Gastrocnemius medialis (tissue), 4 donors: Measurements from ENCODE around the gene SKIDA1. TPM values are rescaled to one million over a fixed set of nuclear protein-coding genes. Genes with fewer than 3 reads are reported as not detected.

Source experiments
- ATAC-seq, 2 donors: fragments of 150-250 bp; one replicate each; pipeline ENCODE4 v1.9.1; 2016
- DNase-seq, 2 donors: peaks; one replicate each; pipeline ENCODE4 v3.0.0-alpha.2; 2019
- H3K27ac ChIP-seq, 4 donors: fragments of 200-600 bp; sonication (generic); 1 replicate in 1 of 4; 2 replicates in 3 of 4; pipeline ENCODE4 v1.5.1; 2016 to 2018; ENCODE audit warnings: mild to moderate bottlenecking in 2 of 4, moderate library complexity in 1 of 4
- H3K27me3 ChIP-seq, 3 donors: fragments of 200-600 bp; sonication (generic) in 2 of 3; 1 replicate in 1 of 3; 2 replicates in 2 of 3; pipeline versions ENCODE4 v1.5.1 to v1.6.0; 2016 to 2019; ENCODE audit warnings: mild to moderate bottlenecking in 1 of 3, moderate library complexity in 1 of 3
- H3K36me3 ChIP-seq, 2 donors: fragments of 200-600 bp; sonication (generic) in 1 of 2; one replicate each; pipeline ENCODE4 v1.5.1; 2017 to 2018
- H3K4me1 ChIP-seq, 2 donors: fragments of 200-600 bp; sonication (generic) in 1 of 2; one replicate each; pipeline ENCODE4 v1.5.1; 2016 to 2017; ENCODE audit warnings: mild to moderate bottlenecking in 2 of 2
- H3K4me3 ChIP-seq, 4 donors: fragments of 200-600 bp; sonication (generic) in 3 of 4; 1 replicate in 1 of 4; 2 replicates in 3 of 4; pipeline ENCODE4 v1.5.1; 2016 to 2019; ENCODE audit warnings: mild to moderate bottlenecking in 2 of 4
- H3K9me3 ChIP-seq, 3 donors: fragments of 200-600 bp; sonication (generic) in 2 of 3; 1 replicate in 1 of 3; 2 replicates in 2 of 3; pipeline ENCODE4 v1.5.1; 2016 to 2019
- CTCF ChIP-seq, 5 experiments: fragments of 450-650 bp in 3 of 5; fragments of 200-600 bp in 2 of 5; sonication (generic) in 2 of 5; IDR thresholded peaks in 4 of 5; conservative IDR thresholded peaks in 1 of 5; 1 replicate in 4 of 5; 2 replicates in 1 of 5; pipeline ENCODE4 v1.5.1; 2016 to 2019; ENCODE audit warnings: antibody characterized with exemption in 5 of 5, mild to moderate bottlenecking in 3 of 5, moderate library complexity in 3 of 5
- POLR2A ChIP-seq, 2 donors: fragments of 450-650 bp; IDR thresholded peaks; one replicate each; pipeline ENCODE4 v1.6.1; 2017; ENCODE audit warnings: antibody characterized with exemption in 2 of 2, mild to moderate bottlenecking in 2 of 2, moderate library complexity in 2 of 2
- in situ Hi-C, 4 donors: fragments of 200-750 bp; cut with MboI; loops; one replicate each; pipeline versions ENCODE4 v1.15.0 to v1.8.0; 2017; ENCODE audit warnings: low sequenced_read_pairs in 4 of 4
- intact Hi-C: fragments of 100-400 bp; cut with DNase I; formaldehyde crosslinking; loops from one replicate; pipeline ENCODE4 v1.15.1; 2023; ENCODE audit warnings: low total_unique reads
- total RNA-seq, 4 donors: library from RNA; depleted of rRNA; stranded (reverse); fragments of >200 nt; gene quantifications; one replicate each; pipeline versions ENCODE4 v1.1.0 to v1.2.3, GENCODE V29; 2016

The SKIDA1 gene
- total RNA-seq, 4 donors from 2014 or later = 0.09 TPM; not detected in 3

DNA sequence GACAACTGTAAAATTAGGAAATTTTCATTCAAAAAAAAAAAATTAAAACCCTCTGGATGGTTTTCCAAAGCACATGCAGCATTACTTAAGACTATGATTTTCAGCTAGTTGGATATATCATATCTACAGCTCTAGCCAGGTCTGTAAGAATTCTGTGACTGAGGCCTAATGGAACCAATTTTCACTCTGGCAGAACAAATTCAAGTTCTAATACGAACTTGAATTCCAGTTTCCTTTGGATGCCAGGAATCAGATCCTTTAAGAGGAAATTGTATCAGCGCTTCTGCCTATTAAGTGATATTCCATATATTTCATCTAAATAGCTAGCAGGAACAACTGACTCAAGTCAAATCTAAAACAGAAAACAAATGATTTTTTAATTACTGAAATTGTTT is 34.8 kb downstream of the SKIDA1 start:
- no peaks in the 10 kb centered on the region for H3K36me3 ChIP-seq
- in situ Hi-C loops (loop anchor here (5.0 to 25.0 kb wide), 7 partner anchors 203 to 1497 kb away; no protein-coding TSS in a partner anchor), intact Hi-C loops (loop anchor here (10.0 kb wide), 2 partner anchors 734 to 944 kb away; no protein-coding TSS in a partner anchor)
- H3K27ac ChIP-seq = no peak overlapping the region
- no peak overlapping the region for H3K4me3 ChIP-seq
- ATAC-seq (no peak), DNase-seq (no peak)
- H3K4me1 ChIP-seq = peaks cover 3 to 13% of the 10 kb centered on the region in 2 donors
- no peak for TF ChIP-seq CTCF (IDR thresholded peaks at IDR 0.05 in 4 of 5, conservative IDR thresholded peaks at IDR 0.05 in 1 of 5)
- no peak for TF ChIP-seq POLR2A (IDR thresholded peaks at IDR 0.05)
- H3K9me3 ChIP-seq = no peaks in the 10 kb centered on the region
- H3K27me3 ChIP-seq = peaks cover 0 to 16% (median 12%) of the 10 kb centered on the region in 3 donors

GRCh38 chr10:21490028-21490710 is 35.3 kb downstream of the SKIDA1 start:
- intact Hi-C loops = loop anchor here (10.0 kb wide), 2 partner anchors 735 to 945 kb away; no protein-coding TSS in a partner anchor

GRCh38 chr10:21488957-21489446 is 36.5 kb downstream of the SKIDA1 start:
- in situ Hi-C loops = loop anchor here (25.0 kb wide), 4 partner anchors 202 to 1498 kb away; no protein-coding TSS in a partner anchor
- ATAC-seq = no peak
- no peak for DNase-seq
- Histone ChIP-seq H3K9me3 (no peaks in the 10 kb centered on the region), H3K27me3 (peaks cover 0 to 4% (median 3%) of the 10 kb centered on the region in 3 donors), H3K36me3 (no peaks in the 10 kb centered on the region), H3K4me1 (peaks cover 0 to 3% of the 10 kb centered on the region in 2 donors), H3K4me3 (no peak overlapping the region), H3K27ac (no peak overlapping the region)
- intact Hi-C loops = no loop called here
- TF ChIP-seq CTCF (IDR thresholded peaks at IDR 0.05 in 4 of 5, conservative IDR thresholded peaks at IDR 0.05 in 1 of 5) (no peak), POLR2A (IDR thresholded peaks at IDR 0.05) (no peak)

More at GRCh38 chr10:21490028-21490710, 35.3 kb downstream of the SKIDA1 start:
- Histone ChIP-seq H3K9me3 (no peaks in the 10 kb centered on the region), H3K27ac (no peak overlapping the region), H3K4me1 (peaks cover 3 to 9% of the 10 kb centered on the region in 2 donors), H3K4me3 (no peak overlapping the region), H3K36me3 (no peaks in the 10 kb centered on the region), H3K27me3 (peaks cover 0 to 15% (median 12%) of the 10 kb centered on the region in 3 donors)
- DNase-seq = no peak
- ATAC-seq = no peak
- in situ Hi-C loops = loop anchor here (5.0 to 25.0 kb wide), 7 partner anchors 203 to 1497 kb away; no protein-coding TSS in a partner anchor
- TF ChIP-seq POLR2A (IDR thresholded peaks at IDR 0.05) (no peak), CTCF (IDR thresholded peaks at IDR 0.05 in 4 of 5, conservative IDR thresholded peaks at IDR 0.05 in 1 of 5) (no peak)

DNA sequence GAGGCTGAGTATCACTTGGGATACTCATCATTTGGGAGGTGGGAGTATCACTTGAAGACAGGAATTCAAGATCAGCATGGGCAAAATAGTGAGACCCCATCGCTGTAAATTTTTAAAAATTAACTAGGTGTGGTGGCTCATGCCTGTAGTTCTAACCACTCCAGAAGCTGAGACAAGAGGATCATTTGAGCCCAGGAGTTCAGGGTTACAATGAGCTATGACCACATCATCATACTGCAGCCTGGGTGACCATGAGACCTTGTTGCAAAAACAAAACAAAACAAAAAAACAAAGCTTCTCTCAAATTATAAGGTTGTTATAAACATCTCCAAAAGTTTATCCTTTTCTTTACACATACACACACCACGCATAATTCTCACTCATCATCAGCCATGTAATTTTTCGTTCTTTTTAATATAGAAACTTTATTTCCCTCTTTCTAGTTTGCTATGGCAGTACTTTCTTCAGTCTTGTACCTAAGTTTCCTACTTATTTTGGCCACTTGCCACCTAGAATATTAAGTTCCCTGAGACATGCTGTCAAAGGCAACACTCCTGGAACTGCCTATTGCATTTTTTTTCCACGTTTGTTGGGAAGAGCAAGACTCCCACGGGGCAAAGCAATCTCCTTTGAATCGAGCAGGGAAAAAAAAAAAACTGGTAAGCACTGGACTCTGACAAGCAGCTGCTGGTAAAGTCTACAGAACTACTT is 37.1 kb downstream of the SKIDA1 start:
- Histone ChIP-seq H3K4me3 (no peak overlapping the region), H3K9me3 (no peaks in the 10 kb centered on the region), H3K4me1 (peaks cover 0 to 3% of the 10 kb centered on the region in 2 donors), H3K27ac (no peak overlapping the region), H3K36me3 (no peaks in the 10 kb centered on the region), H3K27me3 (no peaks in the 10 kb centered on the region)
- in situ Hi-C loops (loop anchor here (25.0 kb wide), 4 partner anchors 201 to 1499 kb away; no protein-coding TSS in a partner anchor), intact Hi-C loops (no loop called here)
- no peak for DNase-seq
- TF ChIP-seq POLR2A (IDR thresholded peaks at IDR 0.05) (no peak), CTCF (IDR thresholded peaks at IDR 0.05 in 4 of 5, conservative IDR thresholded peaks at IDR 0.05 in 1 of 5) (no peak)
- no peak for ATAC-seq
